Heart left ventricle (tissue), 16 donors: ENCODE measurements around the gene NPAS2. TPM values are rescaled to one million over a fixed set of nuclear protein-coding genes. Genes with fewer than 3 reads are reported as not detected.
A peak's percentile ranks its signal among the peaks of the same experiment; 100 is the strongest.

ENCODE experiments used
- ATAC-seq, 4 donors: fragments of 200-7000 bp; cut with Tn5 transposase; one replicate each; pipeline ENCODE4 v1.9.1; 2020 to 2022; ENCODE audit warnings: moderate library complexity in 4 of 4, mild to moderate bottlenecking in 3 of 4, moderate number of reproducible peaks in 1 of 4
- DNase-seq, 5 donors: peaks; one replicate each; pipeline ENCODE4 v3.0.0-alpha.2; 2020
- H3K27ac ChIP-seq, 12 donors: fragments of 200-600 bp; sonication (generic) in 4 of 12; one replicate each; pipeline versions ENCODE4 v1.5.0 to v1.8.0; 2016 to 2022; ENCODE audit warnings: mild to moderate bottlenecking in 2 of 12
- H3K27me3 ChIP-seq, 9 donors: fragments of 200-600 bp; sonication (generic) in 2 of 9; one replicate each; pipeline versions ENCODE4 v1.5.1 to v1.8.0; 2016 to 2022; ENCODE audit warnings: mild to moderate bottlenecking in 3 of 9
- H3K36me3 ChIP-seq, 9 donors: fragments of 200-600 bp; sonication (generic) in 2 of 9; one replicate each; pipeline versions ENCODE4 v1.5.0 to v1.8.0; 2018 to 2022; ENCODE audit warnings: mild to moderate bottlenecking in 2 of 9
- H3K4me1 ChIP-seq, 12 donors: fragments of 200-600 bp; sonication (generic) in 4 of 12; one replicate each; pipeline versions ENCODE4 v1.5.0 to v1.8.0; 2016 to 2022; ENCODE audit warnings: mild to moderate bottlenecking in 3 of 12
- H3K4me3 ChIP-seq, 12 donors: fragments of 200-600 bp; sonication (generic) in 4 of 12; one replicate each; pipeline versions ENCODE4 v1.5.0 to v1.8.0; 2017 to 2022; ENCODE audit warnings: mild to moderate bottlenecking in 9 of 12, moderate library complexity in 4 of 12
- H3K9me3 ChIP-seq, 12 donors: fragments of 200-600 bp; sonication (generic) in 4 of 12; one replicate each; pipeline versions ENCODE4 v1.5.0 to v1.8.0; 2016 to 2022; ENCODE audit warnings: mild to moderate bottlenecking in 1 of 12
- POLR2A ChIP-seq, 2 donors: fragments of 450-650 bp; IDR thresholded peaks; one replicate each; pipeline ENCODE4 v1.6.1; 2017; ENCODE audit warnings: antibody characterized with exemption in 2 of 2, mild to moderate bottlenecking in 2 of 2, moderate library complexity in 2 of 2
- WGBS, 4 donors: extraction: QIAGEN DNeasy Blood & Tissue Kit in 2 of 4; methylation state at CpG; one replicate each; pipeline versions ENCODE4 v1.1.5 to v1.1.7; 2013 to 2018; 5-methylcytosine and 5-hydroxymethylcytosine counted together
- intact Hi-C, 10 donors: fragments of 100-400 bp; cut with DNase I; formaldehyde crosslinking; loops; one replicate each; pipeline versions ENCODE4 v1.11.1 to v1.14.2; 2022
- polyA plus RNA-seq, 2 donors: library from polyadenylated mRNA; stranded (reverse); fragments of 200-250 nt; gene quantifications; one replicate each; pipeline ENCODE4 v1.2.3, GENCODE V29; 2013
- total RNA-seq, 9 donors: library from RNA; depleted of rRNA in 2 of 9; stranded (reverse); fragments of >200 nt in 2 of 9; fragmentation: NEBNext Ultra II Directional in 3 of 9; extraction: Animal tissue kit (Norgen Biotek cat#: 25700) in 3 of 9; gene quantifications; one replicate each; pipeline versions ENCODE4 v1.1.0 to v1.2.4, GENCODE V29; 2016 to 2023
- TF ChIP-seq, protein P1 (sequence below), 12 donors: fragments of 200-600 bp; sonication (generic) in 4 of 12; IDR thresholded peaks; one replicate each; pipeline versions ENCODE4 v1.5.0 to v1.8.0; 2018 to 2022; ENCODE audit warnings: antibody characterized with exemption in 12 of 12, mild to moderate bottlenecking in 5 of 12
- donor health status: ischemic (EF 13 %, LVEDD 7.1; RV severe dilation, severe dysfunction).
- donor health status: healthy with polysubstance abuse.
- donor health status: DM: no; HTN: yes; CAD: no.
- donor health status: DM: no; HTN: no; CAD: no.
- donor health status: ischemic (EF 25% LVEDD 6.9; RV normal size, moderate dysfunction).
- donor health status: ischemic (EF 25% LVEDD 5.7; RV mildly dilated, moderate dysfunction).
- donor health status: healthy.
- donor health status: DM: yes; HTN: yes; CAD: no.
- donor health status: ischemic (EF 35%, LVEDD 5.7; RV mildly dilated, moderate dysfunction).
- donor health status: nonischemic (EF 11% LVEDD 7.7; RV severe dilation, severe dysfunction).
- donor health status: DM: yes; HTN: yes; CAD: no.
- donor health status: PGD.
- donor health status: ischemic (EF 29% LVEDD 5.4; RV normal size, mild dysfunction).
- donor health status: nonischemic (EF 23%, LVEDD 6.1; RV moderate dilation, normal function).

NPAS2 gene
- total and polyA plus RNA-seq, 11 donors = 28.2 to 144 (median 43.3) TPM

DNA sequence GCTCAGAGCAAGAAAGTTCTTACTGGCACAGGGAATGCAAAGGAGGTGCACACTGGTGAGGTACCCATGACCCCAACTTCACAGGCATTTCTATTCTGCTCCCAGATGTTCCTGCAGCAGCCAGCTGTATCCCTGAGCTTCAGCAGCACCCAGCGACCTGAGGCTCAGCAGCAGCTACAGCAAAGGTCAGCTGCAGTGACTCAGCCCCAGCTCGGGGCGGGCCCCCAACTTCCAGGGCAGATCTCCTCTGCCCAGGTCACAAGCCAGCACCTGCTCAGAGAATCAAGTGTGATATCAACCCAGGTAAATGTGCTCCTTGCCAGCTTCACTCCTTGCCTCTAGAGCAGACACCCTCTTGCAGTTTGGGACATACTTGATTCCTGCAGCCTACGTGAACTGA is 168.0 kb downstream of the NPAS2 start:
- no peak overlapping the region for H3K4me3 ChIP-seq
- DNase-seq (no peak), ATAC-seq (no peak)
- intact Hi-C loops = loop anchor here in 5 of 10 donors (5.0 to 10.0 kb wide), 4 partner anchors 166 to 573 kb away; partner anchors contain the start of genes CHST10 (in 1 of the 5) and NPAS2 (in 1 of the 5)
- TF ChIP-seq, protein P1, sequence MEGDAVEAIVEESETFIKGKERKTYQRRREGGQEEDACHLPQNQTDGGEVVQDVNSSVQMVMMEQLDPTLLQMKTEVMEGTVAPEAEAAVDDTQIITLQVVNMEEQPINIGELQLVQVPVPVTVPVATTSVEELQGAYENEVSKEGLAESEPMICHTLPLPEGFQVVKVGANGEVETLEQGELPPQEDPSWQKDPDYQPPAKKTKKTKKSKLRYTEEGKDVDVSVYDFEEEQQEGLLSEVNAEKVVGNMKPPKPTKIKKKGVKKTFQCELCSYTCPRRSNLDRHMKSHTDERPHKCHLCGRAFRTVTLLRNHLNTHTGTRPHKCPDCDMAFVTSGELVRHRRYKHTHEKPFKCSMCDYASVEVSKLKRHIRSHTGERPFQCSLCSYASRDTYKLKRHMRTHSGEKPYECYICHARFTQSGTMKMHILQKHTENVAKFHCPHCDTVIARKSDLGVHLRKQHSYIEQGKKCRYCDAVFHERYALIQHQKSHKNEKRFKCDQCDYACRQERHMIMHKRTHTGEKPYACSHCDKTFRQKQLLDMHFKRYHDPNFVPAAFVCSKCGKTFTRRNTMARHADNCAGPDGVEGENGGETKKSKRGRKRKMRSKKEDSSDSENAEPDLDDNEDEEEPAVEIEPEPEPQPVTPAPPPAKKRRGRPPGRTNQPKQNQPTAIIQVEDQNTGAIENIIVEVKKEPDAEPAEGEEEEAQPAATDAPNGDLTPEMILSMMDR (IDR thresholded peaks at IDR 0.05) = no peak
- TF ChIP-seq POLR2A (IDR thresholded peaks at IDR 0.05) = no peak
- H3K4me1 ChIP-seq = peaks cover 0 to 12% (median 0%) of the 10 kb centered on the region in 12 donors
- H3K36me3 ChIP-seq = peaks cover 0 to 62% (median 20%) of the 10 kb centered on the region in 9 donors
- H3K27me3 ChIP-seq = no peaks in the 10 kb centered on the region
- no peak overlapping the region for H3K27ac ChIP-seq
- H3K9me3 ChIP-seq = no peaks in the 10 kb centered on the region
- WGBS, 4 donors = 92 to 100% (median 93%) methylated on average over 4 of the region's 4 CpGs

DNA sequence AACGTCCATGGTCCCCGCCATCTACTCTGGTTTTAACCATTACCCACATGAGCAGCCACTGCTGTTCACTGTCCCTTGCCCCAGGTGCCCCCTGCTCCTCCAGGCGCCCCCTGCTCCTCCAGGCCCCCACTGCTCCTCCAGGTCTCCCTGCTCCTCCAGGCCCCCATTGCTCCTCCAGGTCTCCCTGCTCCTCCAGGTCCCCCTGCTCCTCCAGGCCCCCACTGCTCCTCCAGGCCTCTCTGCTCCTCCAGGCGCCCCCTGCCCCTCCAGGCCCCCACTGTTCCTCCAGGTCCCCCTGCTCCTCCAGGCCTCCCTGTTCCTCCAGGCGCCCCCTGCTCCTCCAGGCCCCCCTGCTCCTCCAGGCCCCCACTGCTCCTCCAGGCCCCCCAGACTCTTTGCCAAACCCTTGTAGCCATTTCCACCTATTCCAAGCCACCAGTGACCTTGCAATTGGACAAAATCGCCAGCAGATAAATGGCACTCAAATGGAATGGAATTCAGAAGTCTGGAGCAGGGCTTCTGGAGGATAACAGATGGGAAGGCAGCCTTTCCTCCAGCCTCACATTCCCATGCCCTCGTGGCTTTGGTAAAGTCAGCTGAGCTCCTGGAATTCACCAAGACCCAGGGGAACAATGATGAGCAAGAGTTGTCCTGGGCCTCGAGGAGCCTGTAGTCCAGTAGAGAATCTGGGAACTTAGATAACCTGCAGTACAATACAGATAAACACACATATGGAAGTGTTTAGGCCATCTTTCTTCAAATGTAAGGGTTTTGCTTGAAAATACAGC is 168.9 kb downstream of the NPAS2 start:
- H3K36me3 ChIP-seq = peaks cover 0 to 68% (median 17%) of the 10 kb centered on the region in 9 donors
- H3K4me1 ChIP-seq = peaks cover 0 to 7% (median 0%) of the 10 kb centered on the region in 12 donors
- H3K4me3 ChIP-seq = no peak overlapping the region
- no peak for DNase-seq
- intact Hi-C loops = loop anchor here in 5 of 10 donors (5.0 to 10.0 kb wide), 4 partner anchors 167 to 574 kb away; partner anchors contain the start of genes CHST10 (in 1 of the 5) and NPAS2 (in 1 of the 5)
- H3K9me3 ChIP-seq = no peaks in the 10 kb centered on the region
- peak in 1 of 4 donors; percentile 30 for ATAC-seq
- no peaks in the 10 kb centered on the region for H3K27me3 ChIP-seq
- no peak for TF ChIP-seq POLR2A (IDR thresholded peaks at IDR 0.05)
- TF ChIP-seq, protein P1 (IDR thresholded peaks at IDR 0.05) = no peak
- H3K27ac ChIP-seq = no peak overlapping the region
- WGBS, 4 donors = 70 to 77% (median 74%) methylated on average over 8 of the region's 8 CpGs

DNA sequence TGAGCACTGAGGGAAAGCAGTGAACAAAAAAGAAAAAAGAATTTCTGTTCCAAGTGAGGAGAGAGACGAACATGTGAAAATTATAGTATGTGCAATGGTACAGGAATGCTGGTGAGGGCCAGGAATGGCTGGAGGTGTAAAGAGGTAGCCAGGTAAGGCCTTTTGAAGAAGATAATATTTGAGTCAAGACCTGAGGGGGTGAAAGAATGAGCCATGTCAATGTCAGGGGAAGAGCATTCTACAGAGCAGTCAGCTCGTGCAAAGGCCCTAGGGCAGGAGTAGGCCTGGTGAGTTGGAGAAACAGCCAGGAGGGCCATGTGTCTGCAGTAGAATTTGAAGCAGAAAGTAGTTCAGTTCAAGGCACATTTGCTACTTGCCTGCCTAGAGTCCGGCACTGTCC is 169.7 kb downstream of the NPAS2 start:
- no peak for DNase-seq
- ATAC-seq = no peak
- WGBS, 4 donors = 90 to 94% (median 94%) methylated on average over 3 of the region's 3 CpGs
- H3K4me3 ChIP-seq = no peak overlapping the region
- TF ChIP-seq, protein P1 (IDR thresholded peaks at IDR 0.05) = no peak
- no peak for TF ChIP-seq POLR2A (IDR thresholded peaks at IDR 0.05)
- H3K27ac ChIP-seq = no peak overlapping the region
- H3K9me3 ChIP-seq = no peaks in the 10 kb centered on the region
- H3K36me3 ChIP-seq = peaks cover 0 to 76% (median 26%) of the 10 kb centered on the region in 9 donors
- peaks cover 0 to 2% (median 0%) of the 10 kb centered on the region in 12 donors for H3K4me1 ChIP-seq
- no peaks in the 10 kb centered on the region for H3K27me3 ChIP-seq
- intact Hi-C loops = loop anchor here in 5 of 10 donors (5.0 to 10.0 kb wide), 4 partner anchors 167 to 575 kb away; partner anchors contain the start of genes CHST10 (in 1 of the 5) and NPAS2 (in 1 of the 5)

DNA sequence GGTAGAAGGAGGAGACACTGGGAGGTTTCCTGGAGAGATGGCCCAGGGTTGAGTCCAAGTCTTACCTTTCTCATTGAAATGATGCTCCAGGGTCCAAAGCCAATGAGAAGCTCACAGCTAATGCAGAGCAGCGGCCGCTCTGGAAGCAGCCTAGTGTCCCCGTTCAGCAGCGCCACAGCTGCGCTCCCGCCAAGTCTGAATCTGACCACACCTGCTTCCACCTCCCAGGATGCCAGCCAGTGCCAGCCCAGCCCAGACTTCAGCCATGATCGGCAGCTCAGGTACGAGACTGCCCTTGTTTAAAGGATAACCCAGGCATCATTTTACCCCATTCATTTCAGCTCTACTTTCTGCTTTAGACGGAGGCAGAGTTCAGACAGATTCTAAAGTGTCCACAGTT is 170.2 kb downstream of the NPAS2 start:
- TF ChIP-seq, protein P1 (IDR thresholded peaks at IDR 0.05) = no peak
- no peak for TF ChIP-seq POLR2A (IDR thresholded peaks at IDR 0.05)
- no peaks in the 10 kb centered on the region for H3K4me1 ChIP-seq
- 93 to 97% (median 95%) methylated on average over 7 to 9 of the region's 9 CpGs for WGBS, 4 donors
- no peak overlapping the region for H3K4me3 ChIP-seq
- H3K9me3 ChIP-seq = no peaks in the 10 kb centered on the region
- intact Hi-C loops = no loop called here
- no peak overlapping the region for H3K27ac ChIP-seq
- ATAC-seq (no peak), DNase-seq (no peak)
- peaks cover 0 to 79% (median 31%) of the 10 kb centered on the region in 9 donors for H3K36me3 ChIP-seq
- no peaks in the 10 kb centered on the region for H3K27me3 ChIP-seq
